ENCODE measurements around the gene PTPRR. TPM values are rescaled to one million over a fixed set of nuclear protein-coding genes. Genes with fewer than 3 reads are reported as not detected.

The PTPRR gene
- total RNA-seq, 1 donor = not detected

DNA sequence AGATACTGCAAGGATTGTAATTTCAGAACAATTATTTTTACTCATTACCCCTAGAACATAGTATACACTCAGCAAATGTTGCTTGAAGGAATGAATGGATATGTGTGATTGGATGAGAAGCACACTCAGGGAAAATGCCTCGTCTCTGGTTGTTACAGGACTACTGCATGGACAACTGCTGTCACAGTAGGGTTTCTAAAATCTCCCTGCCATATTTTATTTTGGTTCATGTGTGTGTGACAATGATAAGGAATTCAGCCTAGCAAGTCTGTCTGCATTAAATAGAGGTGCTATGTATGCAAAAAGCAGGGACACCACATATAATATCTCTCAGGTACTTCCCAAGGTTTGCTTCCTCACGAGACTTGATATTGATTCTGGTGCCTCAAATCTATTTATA is 1.4 kb downstream of the PTPRR start:
- no peak overlapping the region for H3K4me3 ChIP-seq (ENCODE audit: low read depth, low read length)
- no peak for DNase-seq (ENCODE audit: low read depth)
- TF ChIP-seq, protein P1, sequence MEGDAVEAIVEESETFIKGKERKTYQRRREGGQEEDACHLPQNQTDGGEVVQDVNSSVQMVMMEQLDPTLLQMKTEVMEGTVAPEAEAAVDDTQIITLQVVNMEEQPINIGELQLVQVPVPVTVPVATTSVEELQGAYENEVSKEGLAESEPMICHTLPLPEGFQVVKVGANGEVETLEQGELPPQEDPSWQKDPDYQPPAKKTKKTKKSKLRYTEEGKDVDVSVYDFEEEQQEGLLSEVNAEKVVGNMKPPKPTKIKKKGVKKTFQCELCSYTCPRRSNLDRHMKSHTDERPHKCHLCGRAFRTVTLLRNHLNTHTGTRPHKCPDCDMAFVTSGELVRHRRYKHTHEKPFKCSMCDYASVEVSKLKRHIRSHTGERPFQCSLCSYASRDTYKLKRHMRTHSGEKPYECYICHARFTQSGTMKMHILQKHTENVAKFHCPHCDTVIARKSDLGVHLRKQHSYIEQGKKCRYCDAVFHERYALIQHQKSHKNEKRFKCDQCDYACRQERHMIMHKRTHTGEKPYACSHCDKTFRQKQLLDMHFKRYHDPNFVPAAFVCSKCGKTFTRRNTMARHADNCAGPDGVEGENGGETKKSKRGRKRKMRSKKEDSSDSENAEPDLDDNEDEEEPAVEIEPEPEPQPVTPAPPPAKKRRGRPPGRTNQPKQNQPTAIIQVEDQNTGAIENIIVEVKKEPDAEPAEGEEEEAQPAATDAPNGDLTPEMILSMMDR (IDR thresholded peaks at IDR 0.05; ENCODE audit: insufficient read depth, low read depth, low read length) = no peak

DNA sequence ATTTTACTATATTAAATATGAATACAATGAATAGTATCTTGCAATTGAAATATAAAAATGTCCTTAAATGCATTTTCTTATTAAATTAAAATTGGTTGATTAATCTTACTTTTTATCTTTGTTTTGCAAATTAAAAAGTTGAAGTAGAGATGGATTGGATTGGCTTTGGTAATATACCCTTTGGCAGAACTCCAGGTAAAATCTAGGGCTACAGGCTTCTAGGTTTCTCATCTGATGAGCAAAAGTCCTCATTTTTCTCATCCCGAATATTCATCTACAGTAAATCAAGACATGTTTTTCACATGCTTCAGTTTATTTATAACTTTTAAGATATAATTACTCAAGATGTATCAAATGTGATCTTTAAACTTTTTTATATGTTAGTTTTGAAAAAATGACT is 2.2 kb downstream of the PTPRR start:
- no peak for DNase-seq (ENCODE audit: low read depth)
- TF ChIP-seq, protein P1 (IDR thresholded peaks at IDR 0.05; ENCODE audit: insufficient read depth, low read depth, low read length) = no peak
- no peak overlapping the region for H3K4me3 ChIP-seq (ENCODE audit: low read depth, low read length)

DNA sequence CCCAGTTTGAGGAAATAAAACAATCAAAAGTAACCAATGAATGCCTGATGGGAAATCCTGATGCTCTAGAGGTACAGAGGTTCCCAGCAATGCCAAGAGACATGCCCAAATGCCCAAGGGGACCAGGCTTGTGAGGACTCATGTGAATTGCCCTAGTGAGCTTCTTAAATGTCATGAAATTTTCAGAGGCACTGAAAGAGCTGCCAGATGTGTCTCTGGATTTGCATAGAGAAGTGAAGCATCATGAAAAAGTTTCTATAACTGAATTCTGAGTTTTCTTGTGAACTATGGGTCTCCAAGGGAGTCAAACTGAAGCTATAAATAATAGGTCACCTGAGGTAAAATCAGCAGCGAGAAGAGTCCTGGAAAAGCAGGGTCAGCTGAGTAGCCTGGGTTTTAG is 9.9 kb downstream of the PTPRR start:
- TF ChIP-seq, protein P1 (IDR thresholded peaks at IDR 0.05; ENCODE audit: insufficient read depth, low read depth, low read length) = no peak
- no peak overlapping the region for H3K4me3 ChIP-seq (ENCODE audit: low read depth, low read length)
- no peak for DNase-seq (ENCODE audit: low read depth)

DNA sequence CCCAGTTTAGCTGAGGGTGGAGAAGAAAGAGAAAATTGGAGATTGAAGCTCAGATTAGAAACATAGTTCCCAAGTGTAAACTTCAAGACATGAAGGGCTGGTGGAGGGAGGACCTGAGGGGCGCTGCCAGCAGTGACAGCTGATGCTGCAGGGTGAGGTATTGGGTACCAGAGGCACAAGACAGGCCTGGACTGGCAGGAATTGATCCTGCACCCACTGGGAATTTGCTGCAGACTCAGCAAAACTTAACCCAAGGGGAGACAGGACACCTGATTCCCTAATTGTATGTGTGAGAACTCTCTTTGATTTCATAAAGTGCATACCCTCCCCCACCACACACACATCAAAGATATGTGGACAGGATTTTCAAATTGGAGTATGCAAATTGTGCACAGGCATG is 11.6 kb downstream of the PTPRR start:
- DNase-seq (ENCODE audit: low read depth) = no peak
- TF ChIP-seq, protein P1 (IDR thresholded peaks at IDR 0.05; ENCODE audit: insufficient read depth, low read depth, low read length) = no peak
- no peak overlapping the region for H3K4me3 ChIP-seq (ENCODE audit: low read depth, low read length)

DNA sequence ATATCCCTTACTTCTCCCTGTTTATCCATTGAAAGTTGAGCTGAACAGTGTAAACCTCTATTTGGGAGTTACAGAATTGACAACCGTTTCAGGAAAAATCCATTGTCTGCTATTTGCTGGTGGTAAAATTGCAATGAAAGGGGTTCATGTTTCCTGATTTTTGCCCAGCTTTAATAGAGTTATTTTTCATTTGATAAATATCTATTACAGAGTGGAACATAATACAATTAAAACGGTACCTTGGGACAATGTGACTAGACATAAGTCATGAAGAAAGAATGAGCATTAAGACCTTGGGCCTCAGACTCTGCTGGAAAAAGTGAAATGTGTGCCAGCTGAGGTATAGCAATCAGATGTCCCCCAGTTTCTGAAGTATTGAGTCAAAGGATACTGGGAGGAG is 13.1 kb downstream of the PTPRR start:
- no peak overlapping the region for H3K4me3 ChIP-seq (ENCODE audit: low read depth, low read length)
- DNase-seq (ENCODE audit: low read depth) = no peak
- TF ChIP-seq, protein P1 (IDR thresholded peaks at IDR 0.05; ENCODE audit: insufficient read depth, low read depth, low read length) = no peak

DNA sequence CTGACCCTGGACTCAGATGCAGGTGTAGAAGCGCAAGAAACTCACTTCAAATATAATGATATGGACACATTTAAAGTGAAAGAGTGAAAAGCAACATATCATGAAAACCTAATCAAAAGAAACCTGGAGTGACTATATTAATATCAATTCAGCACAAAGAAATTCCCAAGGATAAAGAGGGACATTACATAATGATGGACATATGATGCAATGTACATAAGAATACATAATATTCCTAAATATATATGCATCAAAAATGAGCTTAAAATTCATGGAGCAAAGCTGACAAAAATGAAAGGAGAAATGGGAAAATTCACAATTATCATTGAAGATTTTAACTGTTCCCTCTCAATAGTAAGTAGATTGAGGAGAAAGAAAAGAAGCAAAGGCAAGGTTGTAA is 24.6 kb downstream of the PTPRR start:
- no peak overlapping the region for H3K4me3 ChIP-seq (ENCODE audit: low read depth, low read length)
- no peak for DNase-seq (ENCODE audit: low read depth)
- TF ChIP-seq, protein P1 (IDR thresholded peaks at IDR 0.05; ENCODE audit: insufficient read depth, low read depth, low read length) = no peak

DNA sequence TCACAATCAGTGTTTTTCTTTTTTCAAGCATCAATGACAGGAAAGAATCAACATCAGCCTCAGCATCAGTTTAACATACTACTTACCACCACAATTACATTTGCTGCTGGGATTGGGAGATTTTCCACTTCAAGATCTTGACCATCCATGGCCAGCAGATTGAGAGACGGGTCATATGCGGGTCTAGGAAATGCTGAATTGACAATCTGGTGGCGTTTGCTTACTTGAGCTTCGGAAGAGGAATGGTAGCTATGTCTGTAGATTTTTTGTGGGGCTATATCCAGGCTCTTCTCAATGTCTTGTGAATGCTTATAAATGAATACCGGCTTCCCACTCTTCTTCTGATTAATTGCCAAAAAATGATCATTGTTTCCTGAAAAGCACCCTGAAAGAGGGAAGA is 27.9 kb downstream of the PTPRR start:
- no peak for DNase-seq (ENCODE audit: low read depth)
- TF ChIP-seq, protein P1 (IDR thresholded peaks at IDR 0.05; ENCODE audit: insufficient read depth, low read depth, low read length) = no peak
- H3K4me3 ChIP-seq (ENCODE audit: low read depth, low read length) = no peak overlapping the region

All from fibroblast of villous mesenchyme (primary cell).